ENCODE data around the gene TRAPPC10.

Gene TRAPPC10, protein sequence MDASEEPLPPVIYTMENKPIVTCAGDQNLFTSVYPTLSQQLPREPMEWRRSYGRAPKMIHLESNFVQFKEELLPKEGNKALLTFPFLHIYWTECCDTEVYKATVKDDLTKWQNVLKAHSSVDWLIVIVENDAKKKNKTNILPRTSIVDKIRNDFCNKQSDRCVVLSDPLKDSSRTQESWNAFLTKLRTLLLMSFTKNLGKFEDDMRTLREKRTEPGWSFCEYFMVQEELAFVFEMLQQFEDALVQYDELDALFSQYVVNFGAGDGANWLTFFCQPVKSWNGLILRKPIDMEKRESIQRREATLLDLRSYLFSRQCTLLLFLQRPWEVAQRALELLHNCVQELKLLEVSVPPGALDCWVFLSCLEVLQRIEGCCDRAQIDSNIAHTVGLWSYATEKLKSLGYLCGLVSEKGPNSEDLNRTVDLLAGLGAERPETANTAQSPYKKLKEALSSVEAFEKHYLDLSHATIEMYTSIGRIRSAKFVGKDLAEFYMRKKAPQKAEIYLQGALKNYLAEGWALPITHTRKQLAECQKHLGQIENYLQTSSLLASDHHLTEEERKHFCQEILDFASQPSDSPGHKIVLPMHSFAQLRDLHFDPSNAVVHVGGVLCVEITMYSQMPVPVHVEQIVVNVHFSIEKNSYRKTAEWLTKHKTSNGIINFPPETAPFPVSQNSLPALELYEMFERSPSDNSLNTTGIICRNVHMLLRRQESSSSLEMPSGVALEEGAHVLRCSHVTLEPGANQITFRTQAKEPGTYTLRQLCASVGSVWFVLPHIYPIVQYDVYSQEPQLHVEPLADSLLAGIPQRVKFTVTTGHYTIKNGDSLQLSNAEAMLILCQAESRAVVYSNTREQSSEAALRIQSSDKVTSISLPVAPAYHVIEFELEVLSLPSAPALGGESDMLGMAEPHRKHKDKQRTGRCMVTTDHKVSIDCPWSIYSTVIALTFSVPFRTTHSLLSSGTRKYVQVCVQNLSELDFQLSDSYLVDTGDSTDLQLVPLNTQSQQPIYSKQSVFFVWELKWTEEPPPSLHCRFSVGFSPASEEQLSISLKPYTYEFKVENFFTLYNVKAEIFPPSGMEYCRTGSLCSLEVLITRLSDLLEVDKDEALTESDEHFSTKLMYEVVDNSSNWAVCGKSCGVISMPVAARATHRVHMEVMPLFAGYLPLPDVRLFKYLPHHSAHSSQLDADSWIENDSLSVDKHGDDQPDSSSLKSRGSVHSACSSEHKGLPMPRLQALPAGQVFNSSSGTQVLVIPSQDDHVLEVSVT

DNA sequence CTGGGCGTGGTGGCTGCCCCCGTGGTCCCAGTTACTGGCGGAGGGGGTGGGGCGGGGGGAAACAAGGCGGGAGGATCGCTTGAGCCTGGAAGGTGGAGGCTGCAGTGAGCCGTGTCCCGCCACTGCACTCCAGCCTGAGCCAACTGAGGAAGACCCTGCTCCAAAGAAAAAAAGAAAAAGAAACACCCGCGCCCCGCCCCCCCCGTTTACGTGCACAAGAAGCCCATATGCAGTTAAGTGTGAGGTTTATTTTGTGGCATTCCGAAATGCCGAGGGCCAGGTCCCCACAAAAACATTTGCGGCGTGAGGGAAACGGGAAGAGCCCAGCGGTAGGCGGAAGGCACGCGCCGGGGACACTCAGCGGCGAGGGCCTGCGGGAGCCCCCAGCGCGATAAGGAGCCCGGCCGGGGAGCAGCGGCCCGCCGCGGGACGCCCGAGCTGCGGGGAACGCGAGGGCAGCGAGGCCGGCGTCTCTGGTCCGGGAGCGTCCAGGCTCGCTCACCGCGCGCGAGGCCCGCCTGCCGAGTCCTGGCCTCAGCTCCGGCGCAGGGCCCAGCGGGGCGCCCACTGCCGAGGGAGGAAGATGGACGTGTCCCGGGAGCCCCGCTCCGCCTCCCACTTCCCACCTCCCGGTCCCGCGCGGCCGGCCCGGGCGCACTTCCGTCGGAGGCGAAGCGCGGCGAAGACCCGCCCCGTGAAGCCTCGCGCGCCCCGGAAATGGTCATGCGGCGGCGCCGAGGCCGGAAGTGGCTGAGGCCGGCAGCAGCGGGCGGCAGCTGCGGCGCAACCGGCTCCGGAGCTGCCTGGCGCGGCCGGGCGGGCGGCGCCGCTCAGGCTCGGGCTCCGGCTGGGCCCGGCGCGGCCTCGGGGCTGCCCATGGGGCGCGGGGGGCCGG lies at the start of gene TRAPPC10:
TRAPPC10 (plus strand) TSS at position 731 of the 895 bp plus-strand sequence. CDS start 185 bp downstream, outside the sequence.
- DNase-seq = peak; percentile 13

DNA sequence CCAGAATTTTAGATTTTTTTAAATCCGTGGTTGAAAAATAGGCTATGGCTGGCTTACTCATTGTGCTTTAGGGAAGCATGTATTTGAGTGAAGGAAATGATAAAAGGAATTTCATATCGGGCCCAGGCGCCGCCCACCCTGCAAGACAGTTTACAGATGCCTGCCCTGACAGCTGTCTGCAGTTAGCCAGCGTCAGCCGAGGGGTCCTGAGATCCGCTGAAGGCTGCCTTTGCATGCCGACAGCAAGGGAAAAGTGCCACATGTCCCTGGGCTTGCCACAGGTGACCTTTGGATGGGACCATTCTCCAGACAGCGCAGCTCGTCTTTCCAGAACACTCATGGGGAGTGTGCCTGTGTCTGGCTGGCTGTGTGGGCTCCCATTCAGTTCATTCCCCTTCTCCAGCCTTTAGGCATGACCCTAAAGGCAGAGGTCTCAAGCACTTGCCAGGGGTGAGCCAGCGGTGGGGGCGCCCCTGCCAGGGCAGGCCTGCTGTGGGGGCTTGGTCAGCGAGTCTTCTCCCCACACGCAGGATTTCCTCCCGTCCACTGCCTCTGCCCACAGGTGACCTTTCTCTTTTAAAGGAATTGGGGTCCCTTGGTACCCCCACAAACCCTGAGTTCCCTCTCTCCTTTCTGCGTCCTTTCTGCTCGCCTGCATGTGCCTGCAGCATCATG lies 46.1 kb upstream of the TRAPPC10 start:
- DNase-seq = no peak

DNA sequence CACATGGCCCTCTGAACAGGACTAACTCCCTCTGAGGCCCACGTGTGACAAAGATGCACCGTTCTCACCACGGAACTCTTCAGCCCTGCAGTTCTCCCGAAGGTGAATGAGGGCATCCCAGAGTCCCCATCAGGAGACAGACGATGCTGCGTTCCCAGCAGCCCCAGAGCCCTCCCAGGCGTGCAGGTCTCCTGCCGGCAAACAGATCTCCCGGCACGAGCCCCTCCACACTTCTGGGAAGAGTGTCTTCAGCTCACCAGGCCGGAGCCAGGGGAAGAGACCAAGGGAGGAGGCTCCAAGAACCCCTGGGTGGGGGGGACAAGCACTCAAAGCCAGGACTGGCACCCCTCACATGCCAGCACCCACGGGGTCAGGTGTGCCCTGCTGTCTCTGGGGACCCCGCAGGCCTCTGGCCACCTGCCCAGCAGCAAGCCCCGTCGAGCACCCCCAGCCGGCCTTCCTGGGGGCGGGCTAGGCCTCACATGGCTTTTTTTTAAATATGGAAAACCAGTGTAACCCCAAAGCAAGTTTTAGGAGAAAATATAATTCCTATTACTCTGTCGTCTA lies 45.1 kb upstream of the TRAPPC10 start:
- no peak for DNase-seq

DNA sequence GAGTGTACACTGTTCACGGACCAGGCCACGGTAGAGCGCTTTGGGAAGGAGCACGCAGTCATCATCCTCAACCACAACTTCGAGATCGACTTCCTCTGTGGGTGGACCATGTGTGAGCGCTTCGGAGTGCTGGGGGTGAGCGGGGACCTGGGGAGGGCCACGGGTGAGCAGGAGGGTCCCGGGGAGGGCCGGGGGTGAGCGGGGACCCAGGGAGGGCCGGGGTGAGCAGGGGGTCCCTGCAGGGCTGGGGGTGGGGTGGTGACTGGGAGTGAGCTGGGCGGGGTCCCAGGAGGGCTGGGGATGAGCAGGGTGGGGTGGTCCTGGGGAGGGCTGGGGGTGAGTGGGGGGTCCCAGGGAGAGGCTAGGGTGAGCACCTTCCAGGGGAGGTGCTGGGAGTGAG lies 44.1 kb upstream of the TRAPPC10 start:
- no peak for DNase-seq

DNA sequence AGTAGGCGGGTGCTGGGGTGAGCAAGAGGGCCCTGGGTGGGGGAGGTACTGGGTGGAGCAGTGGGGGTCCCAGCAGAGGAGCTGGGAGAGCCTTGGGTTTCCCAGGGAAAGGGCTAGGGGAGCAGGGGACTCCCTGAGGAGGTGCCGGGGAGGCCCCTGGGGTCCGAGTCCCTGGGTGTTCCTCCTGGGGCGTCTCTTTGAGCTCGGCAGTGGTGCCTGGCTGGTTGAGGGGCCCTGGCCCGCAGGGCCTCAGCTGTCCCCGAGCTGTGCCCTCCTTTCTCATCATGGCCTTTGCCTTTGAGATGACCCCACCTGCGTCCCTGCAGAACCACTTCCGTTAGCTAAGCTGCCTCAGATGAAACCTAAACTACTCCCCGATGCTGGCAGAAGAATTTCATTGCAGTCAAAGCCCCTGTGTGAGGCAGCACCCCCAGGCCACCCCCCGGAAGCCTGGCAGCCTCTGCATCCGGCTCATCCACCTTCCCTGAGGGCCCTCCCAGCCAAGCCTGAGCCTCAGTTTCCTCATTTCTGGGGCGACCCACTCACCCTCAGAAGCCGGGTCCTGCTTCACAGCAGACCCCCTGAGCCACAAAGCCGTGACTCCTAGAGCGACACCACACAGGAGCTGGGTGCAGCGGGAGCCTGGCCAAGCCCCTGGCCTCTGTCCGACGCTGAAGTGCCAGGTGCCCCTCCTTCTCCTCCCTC lies 43.5 kb upstream of the TRAPPC10 start:
- DNase-seq = no peak

DNA sequence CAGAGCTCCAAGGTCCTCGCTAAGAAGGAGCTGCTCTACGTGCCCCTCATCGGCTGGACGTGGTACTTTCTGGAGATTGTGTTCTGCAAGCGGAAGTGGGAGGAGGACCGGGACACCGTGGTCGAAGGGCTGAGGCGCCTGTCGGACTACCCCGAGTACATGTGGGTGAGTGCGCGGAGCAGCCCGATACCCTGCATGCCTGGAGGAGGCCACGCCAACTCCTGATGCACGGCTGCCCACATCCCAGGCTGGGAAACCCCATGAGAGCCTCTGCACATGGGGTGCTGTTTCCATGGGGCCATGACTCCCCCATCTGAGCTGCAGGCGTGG lies 43.0 kb upstream of the TRAPPC10 start:
- DNase-seq = no peak

DNA sequence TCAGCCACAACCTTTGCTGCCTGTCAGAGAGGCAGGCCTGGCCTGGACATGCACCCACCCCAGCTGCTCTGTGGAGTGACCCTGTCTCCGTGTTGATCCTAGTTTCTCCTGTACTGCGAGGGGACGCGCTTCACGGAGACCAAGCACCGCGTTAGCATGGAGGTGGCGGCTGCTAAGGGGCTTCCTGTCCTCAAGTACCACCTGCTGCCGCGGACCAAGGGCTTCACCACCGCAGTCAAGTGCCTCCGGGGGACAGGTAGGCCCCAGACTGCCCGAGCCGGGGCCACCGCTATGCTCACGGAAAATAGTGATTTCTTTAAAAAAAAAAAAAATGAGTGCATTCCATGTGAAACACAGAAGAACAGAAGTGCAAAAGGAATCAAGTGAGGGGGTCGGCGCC lies 41.6 kb upstream of the TRAPPC10 start:
- no peak for DNase-seq

DNA sequence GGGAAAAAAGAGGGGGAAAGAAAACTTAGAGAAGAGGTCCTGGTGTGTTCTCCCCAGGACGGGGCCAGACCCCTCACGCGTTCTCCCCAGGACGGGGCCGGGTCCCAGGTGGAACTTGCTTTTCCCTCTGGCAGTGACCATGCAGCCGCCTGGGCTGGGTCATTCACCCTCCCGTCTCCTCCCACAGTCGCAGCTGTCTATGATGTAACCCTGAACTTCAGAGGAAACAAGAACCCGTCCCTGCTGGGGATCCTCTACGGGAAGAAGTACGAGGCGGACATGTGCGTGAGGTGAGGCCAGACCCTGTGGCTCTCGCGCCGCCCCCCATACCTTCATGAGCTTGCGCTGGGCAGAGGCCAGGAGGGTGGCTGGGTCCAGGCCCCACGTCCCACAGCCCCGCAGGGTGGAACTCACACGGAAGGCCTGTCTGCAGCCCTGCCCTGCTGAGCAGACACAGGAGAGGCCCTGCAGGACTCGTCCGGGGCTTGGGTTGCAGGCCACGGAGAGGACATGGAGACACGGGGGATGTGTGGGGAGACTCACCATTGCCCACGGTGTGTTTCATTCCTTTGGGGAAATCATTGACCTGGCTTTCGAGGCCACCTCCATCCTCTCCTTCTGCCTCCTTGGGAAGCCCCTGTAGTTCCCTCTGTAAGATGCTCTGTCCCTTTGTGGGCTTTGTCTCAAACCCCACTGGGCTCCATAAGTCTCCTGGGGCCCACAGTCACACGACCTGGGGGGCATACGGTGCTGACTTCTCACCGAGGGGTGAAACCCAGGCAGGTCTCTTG lies 40.7 kb upstream of the TRAPPC10 start:
- no peak for DNase-seq

DNA sequence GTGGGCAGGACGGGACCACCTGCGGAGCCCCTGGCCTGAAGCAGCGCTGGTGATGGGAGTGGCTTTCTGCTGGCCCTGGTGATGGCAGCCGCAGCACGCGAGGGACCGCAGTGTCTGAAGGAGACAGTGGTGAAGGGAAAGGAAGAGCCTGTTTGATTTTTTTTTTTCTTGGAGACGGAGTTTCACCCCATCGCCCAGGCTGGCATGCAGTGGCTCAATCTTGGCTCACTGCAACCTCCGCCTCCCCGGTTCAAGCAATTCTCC lies 40.2 kb upstream of the TRAPPC10 start:
- DNase-seq = no peak

DNA sequence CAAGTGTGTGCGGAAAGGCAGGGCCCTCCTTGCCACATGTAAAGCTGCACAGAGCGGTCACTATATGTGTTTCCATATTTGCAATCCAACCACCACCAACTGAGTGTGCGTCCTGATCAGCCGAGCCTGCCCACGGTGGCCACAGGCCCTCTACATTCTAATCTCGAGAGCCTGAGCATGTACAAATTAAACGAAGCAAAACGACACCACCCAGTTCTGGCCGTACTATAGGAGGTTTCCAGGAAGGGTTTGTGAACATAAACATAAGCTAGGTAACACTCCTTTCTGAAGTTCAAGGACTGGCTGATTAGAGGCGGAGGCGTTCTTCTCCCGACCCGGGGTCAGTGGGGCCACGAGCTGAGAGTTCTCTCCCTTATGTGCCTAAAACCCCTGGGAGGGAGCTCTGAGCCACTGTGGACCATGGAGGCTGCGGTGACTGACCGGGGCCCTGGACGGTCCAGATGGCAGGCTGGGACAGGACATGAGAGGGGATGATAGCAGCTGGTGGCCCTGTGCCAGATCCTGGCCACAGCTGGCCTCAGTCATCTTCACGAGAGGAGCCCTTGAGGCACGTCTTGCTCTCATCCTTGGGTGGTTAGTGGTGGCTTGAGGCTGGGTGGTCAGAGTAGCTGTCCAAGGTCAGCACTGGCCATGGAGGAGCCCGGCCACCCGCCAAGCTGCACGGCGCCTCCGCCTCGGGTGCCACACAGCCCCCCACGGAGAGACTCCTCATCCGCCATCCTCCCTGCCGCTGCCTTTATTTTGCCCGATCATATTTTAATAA lies 39.1 kb upstream of the TRAPPC10 start:
- DNase-seq = no peak

DNA sequence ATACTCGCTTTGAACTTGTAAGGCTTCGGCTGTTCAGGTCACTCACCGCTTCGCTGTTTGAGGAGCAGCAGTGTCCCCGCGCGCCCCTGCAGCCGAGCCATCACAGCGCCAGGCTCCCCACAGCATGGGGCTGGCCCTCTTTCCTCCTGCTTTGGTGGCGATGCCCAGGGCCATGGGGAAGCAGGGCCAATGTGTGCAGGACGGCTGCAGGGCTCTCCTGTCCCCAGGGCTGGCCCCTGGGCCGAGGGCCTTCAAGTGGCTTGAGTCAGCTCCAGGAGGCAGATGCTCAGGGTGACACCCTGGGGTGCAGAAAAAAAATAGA lies 38.5 kb upstream of the TRAPPC10 start:
- DNase-seq = no peak

DNA sequence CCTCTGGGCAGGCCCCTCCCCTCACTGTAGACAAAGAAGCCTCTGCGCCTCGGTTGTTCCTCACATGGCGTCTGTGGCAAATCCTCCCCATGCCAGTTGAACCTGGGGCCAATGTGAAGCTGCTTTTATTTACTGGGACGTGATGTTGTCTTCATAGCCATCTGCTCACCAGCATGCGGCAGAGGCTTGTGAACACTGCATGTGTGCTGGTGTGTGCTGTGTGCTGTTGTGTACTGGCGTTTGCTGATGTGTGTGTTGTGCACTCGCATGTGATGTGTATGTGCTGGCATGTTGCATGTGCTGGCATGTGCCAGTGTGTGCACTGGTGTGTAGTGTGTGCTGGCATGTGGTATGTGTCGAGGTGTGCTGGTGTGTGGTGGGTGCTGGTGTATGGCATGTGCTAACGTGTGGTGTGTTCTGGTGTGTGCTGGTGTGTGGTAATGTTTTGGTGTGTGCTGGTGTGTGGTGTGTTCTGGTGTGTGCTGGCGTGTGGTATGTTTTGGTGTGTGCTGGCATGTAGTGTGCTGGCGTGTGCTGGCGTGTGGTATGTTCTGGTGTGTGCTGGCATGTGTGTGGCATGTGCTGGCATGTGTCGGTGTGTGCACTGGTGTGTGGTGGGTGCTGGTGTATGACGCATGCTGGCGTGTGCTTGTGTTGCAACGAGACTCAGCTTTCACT lies 37.2 kb upstream of the TRAPPC10 start:
- DNase-seq = no peak

DNA sequence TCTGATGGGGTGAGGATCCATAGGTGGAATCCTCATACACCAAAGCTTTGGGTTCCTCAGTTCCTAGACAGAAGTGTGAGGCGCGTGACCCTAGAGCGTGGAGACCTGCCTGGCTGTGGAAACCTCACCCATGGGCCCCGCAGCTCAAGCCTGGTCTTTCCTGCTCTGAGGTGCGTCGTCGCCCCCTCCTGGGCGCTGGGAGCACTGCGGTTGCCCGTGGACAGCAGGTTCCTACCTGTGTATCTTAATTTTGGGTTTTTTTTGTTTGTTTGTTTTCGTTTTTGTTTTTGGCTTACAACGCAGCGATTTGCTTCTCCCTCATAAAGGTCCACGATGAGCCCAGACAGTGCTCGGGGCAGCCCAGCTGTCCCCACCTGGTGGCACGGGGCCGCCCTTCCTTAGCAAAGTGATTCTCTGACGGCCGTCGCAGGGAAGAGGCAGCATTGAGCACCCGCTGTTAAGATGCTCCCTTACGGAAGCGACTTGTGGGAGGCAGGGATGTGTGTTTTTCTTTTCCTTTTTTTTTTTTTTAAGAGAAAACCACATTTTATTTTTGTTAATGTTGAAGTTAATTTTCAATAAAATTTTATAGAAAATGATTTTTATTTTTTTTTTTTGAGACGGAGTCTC lies 36.5 kb upstream of the TRAPPC10 start:
- peak; percentile 8 for DNase-seq

DNA sequence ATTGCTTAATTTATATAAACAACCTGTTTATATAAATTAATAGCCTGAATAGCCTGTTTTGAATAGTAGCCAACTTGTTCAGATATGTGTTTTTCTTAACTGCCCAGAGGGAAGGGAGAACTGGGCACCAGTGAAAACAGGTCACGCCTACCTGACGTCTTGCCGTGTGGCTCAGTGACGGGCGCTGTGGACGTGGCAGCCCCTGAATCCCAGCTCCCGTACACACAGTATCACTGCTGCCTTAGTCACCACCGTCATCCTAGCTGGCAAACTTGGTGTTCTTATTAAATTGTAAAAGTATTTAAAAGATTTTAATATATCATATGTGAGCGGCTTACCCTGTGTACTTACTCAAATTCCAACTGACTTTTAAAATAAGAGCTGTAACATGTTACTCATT lies 35.4 kb upstream of the TRAPPC10 start:
- no peak for DNase-seq

DNA sequence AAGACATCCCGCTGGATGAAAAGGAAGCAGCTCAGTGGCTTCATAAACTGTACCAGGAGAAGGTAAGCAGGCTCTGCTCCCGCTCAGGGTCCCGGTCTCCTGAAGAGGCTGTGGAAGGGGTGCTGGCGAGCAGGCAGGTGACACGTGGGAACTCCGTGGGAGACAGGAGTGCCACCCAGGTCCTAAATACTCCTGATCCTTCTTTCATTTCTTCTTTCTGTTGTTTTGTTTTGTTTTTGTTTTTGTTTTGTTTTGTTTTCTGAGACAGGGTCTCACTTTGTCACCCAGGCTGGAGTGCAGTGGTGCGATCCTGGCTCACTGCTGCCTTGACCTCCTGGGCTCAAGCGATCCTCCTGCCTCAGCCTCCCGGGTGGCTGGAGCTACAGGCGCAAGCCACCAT lies 34.0 kb upstream of the TRAPPC10 start:
- no peak for DNase-seq

DNA sequence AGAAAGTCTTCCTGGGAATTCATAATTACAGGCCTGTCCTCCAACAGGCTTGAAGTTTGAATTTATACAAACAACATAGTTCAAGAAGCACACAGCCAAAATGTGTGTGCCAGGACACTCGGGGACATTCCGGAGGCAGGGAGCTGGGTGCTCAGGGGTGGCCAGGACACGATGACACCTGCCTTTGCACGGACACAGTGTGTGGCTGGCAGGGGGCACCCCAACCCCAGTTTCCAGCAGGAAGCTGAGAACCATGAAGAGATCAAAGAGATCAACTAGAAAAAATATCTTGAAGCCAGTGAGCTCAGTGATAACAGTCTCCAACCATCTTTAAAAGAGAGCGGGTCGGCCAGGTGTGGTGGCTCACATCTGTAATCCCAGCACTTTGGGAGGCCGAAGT lies 32.5 kb upstream of the TRAPPC10 start:
- no peak for DNase-seq

DNA sequence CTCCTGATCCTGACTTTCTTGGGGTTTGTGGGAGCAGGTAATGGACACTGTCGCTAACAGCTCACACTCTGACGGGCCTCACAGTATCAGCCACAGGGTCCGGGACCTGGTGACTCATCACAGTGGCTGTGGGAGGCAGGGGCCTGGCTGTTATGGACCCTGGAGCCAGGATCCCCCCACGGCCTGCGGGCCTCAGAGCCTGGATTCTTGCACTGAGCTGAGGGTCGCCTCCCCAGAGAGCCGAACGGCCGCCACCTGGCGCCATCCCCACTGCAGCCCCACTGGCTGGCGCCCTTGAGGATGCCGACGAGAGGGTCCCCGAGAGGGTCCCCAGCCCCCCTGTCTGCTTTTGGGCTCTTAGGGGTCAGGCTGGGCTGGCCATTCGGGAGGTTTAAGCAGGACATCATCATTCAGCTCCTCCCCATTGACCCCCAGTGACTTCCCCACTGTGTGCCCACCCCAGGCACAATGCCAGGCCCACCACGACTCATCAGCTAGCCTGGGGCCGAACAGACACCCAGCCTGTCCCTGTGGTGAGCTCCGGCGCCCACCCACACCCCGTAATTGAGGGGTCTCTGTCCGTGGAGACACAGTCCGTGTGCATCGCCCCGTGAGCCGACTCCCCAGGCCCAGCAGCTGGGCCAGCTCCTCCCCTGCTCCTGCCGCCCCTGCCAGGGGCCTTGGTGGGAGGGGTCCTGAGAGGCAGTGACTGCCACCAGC lies 30.8 kb upstream of the TRAPPC10 start:
- no peak for DNase-seq

DNA sequence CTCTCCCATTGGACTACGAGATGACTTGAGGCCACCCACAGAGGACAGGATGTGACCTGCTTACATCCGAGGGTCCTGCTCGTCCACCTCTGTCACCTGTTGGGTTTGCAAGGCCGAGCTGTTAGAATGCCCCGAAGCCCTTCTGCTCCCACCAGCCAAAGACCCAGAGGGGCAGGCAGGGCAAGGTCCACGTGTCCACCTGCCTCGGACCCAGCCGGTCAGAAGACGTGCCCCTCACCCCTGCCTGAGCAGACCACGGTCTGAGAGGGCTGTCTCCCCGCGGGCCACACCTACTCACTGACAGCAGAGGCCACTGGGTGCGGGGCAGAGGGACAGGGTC lies 30.3 kb upstream of the TRAPPC10 start:
- DNase-seq = no peak

Data from NCI-H524 treated with DMSO at 0.1 percent for 48 hours (cell line).